Liver (tissue), 3 donors: ENCODE data around the gene SLC5A5.

Source experiments
- CTCF ChIP-seq: fragments of 150-350 bp; IDR thresholded peaks from 2 replicates; pipeline ENCODE4 v1.5.1; 2017; ENCODE audit warnings: improper control_type of control experiment, low read depth, low read length; ENCODE audit not compliant: missing input control
- EGR1 ChIP-seq, 2 donors: IDR thresholded peaks; 2 replicates each; pipeline ENCODE4 v1.6.1; 2016 to 2018; ENCODE audit warnings: antibody characterized with exemption in 2 of 2, low read depth in 2 of 2
- FOXA1 ChIP-seq: IDR thresholded peaks from 2 replicates; pipeline ENCODE4 v1.6.1; 2016; ENCODE audit warnings: antibody characterized with exemption
- JUND ChIP-seq, 2 donors: IDR thresholded peaks; 2 replicates each; pipeline ENCODE4 v1.6.1; 2016; ENCODE audit warnings: antibody characterized with exemption in 2 of 2
- MAX ChIP-seq: IDR thresholded peaks from 2 replicates; pipeline ENCODE4 v1.6.1; 2016; ENCODE audit warnings: antibody characterized with exemption
- RAD21 ChIP-seq, 2 donors: IDR thresholded peaks; 2 replicates each; pipeline ENCODE4 v1.6.1; 2016; ENCODE audit warnings: antibody characterized with exemption in 2 of 2, mild to moderate bottlenecking in 2 of 2
- REST ChIP-seq: IDR thresholded peaks from 2 replicates; pipeline ENCODE4 v1.6.1; 2016; ENCODE audit warnings: antibody characterized with exemption, mild to moderate bottlenecking
- RXRA ChIP-seq, 2 donors: IDR thresholded peaks; 2 replicates each; pipeline ENCODE4 v1.6.1; 2017 to 2018; ENCODE audit warnings: antibody characterized with exemption in 2 of 2, mild to moderate bottlenecking in 1 of 2
- SP1 ChIP-seq: IDR thresholded peaks from 2 replicates; pipeline ENCODE4 v1.6.1; 2018; ENCODE audit warnings: antibody characterized with exemption, mild to moderate bottlenecking
- TAF1 ChIP-seq: conservative IDR thresholded peaks from 2 replicates; pipeline ENCODE4 v1.6.1; 2016; ENCODE audit warnings: antibody characterized with exemption, mild to moderate bottlenecking
- YY1 ChIP-seq: IDR thresholded peaks from 2 replicates; pipeline ENCODE4 v1.6.1; 2016; ENCODE audit warnings: antibody characterized with exemption, mild to moderate bottlenecking
- ZBTB33 ChIP-seq: IDR thresholded peaks from 2 replicates; pipeline ENCODE4 v1.6.1; 2016; ENCODE audit warnings: antibody characterized with exemption
- donor health status: healthy.
- donor health status: healthy.

- TF ChIP-seq CTCF (no peak), TAF1 (no peak), SP1 (no peak), YY1 (no peak), REST (no peak), JUND (IDR thresholded peaks at IDR 0.05) (no peak), RAD21 (IDR thresholded peaks at IDR 0.05) (no peak), MAX (no peak), FOXA1 (no peak), RXRA (IDR thresholded peaks at IDR 0.05) (no peak), ZBTB33 (no peak), EGR1 (IDR thresholded peaks at IDR 0.05; ENCODE audit: low read depth in 2 of 2) (no peak)
Observed at GRCh38 chr19:17920527-17920926, 48.8 kb downstream of the SLC5A5 start.
